WTC11 (cell line): ENCODE measurements around the gene F13B. TPM values are rescaled to one million over a fixed set of nuclear protein-coding genes. Genes with fewer than 3 reads are reported as not detected.
"Not testable (repeated sequence)": the region's sequence is repeated elsewhere in the genome, so short reads cannot be mapped to it uniquely, and the experiment has no call there.

Experiments
- ATAC-seq: fragments of 200-7000 bp; cut with Tn5 transposase; 2 replicates; pipeline ENCODE4 v1.10.0; 2021; ENCODE audit warnings: mild to moderate bottlenecking, moderate library complexity
- CTCF ChIA-PET: fragments of 300-600 bp; sonication (Branson Sonifier 250); formaldehyde crosslinking; loops from one replicate; lab custom pipeline; 2021; ENCODE audit warnings: antibody characterized with exemption; lab: Charles Lee
- POLR2A ChIA-PET: fragments of 350-600 bp; sonication (Branson Sonifier 250); formaldehyde crosslinking; loops from one replicate; lab custom pipeline; 2021; ENCODE audit warnings: antibody characterized with exemption; lab: Charles Lee
- DNase-seq: peaks from one replicate; pipeline ENCODE4 v3.0.0; 2021; ENCODE audit warnings: low spot score
- H3K27ac Mint-ChIP-seq: 2 replicates; pipeline ENCODE4 v1.8.0; 2021; ENCODE audit warnings: mixed read lengths
- H3K27me3 Mint-ChIP-seq: 2 replicates; pipeline ENCODE4 v1.8.0; 2021; ENCODE audit warnings: low read depth, mild to moderate bottlenecking, moderate library complexity, mixed read lengths
- H3K36me3 Mint-ChIP-seq: 2 replicates; pipeline ENCODE4 v1.8.0; 2021; ENCODE audit warnings: mixed read lengths
- H3K4me1 Mint-ChIP-seq: 2 replicates; pipeline ENCODE4 v1.8.0; 2022; ENCODE audit warnings: mixed read lengths
- H3K4me3 Mint-ChIP-seq: 2 replicates; pipeline ENCODE4 v1.8.0; 2021; ENCODE audit warnings: mild to moderate bottlenecking, moderate library complexity, mixed read lengths
- H3K9me3 Mint-ChIP-seq: 2 replicates; pipeline ENCODE4 v1.8.0; 2021; ENCODE audit warnings: mixed read lengths
- ATF1 ChIP-seq: sonication (generic); formaldehyde crosslinking; IDR thresholded peaks from 2 replicates; pipeline ENCODE4 v1.8.1; 2023; ENCODE audit warnings: mild to moderate bottlenecking, moderate library complexity, missing genetic modification reagents
- CREM ChIP-seq: sonication (generic); formaldehyde crosslinking; IDR thresholded peaks from 2 replicates; pipeline ENCODE4 v1.8.1; 2022; ENCODE audit warnings: mild to moderate bottlenecking, missing genetic modification reagents, moderate library complexity
- ELF4 ChIP-seq: sonication (generic); formaldehyde crosslinking; IDR thresholded peaks from 2 replicates; pipeline ENCODE4 v1.8.1; 2022; ENCODE audit warnings: low read depth, mild to moderate bottlenecking, moderate library complexity, missing genetic modification reagents
- EMX1 ChIP-seq: fragments of 250-450 bp; sonication (Bioruptor Pico); IDR thresholded peaks from 2 replicates; pipeline ENCODE4 v1.8.0; 2021; ENCODE audit warnings: mild to moderate bottlenecking
- ESRRA ChIP-seq: sonication (generic); formaldehyde crosslinking; IDR thresholded peaks from 2 replicates; pipeline ENCODE4 v1.8.1; 2022; ENCODE audit warnings: mild to moderate bottlenecking, missing genetic modification reagents, borderline replicate concordance
- FOXJ3 ChIP-seq: sonication (generic); formaldehyde crosslinking; IDR thresholded peaks from 2 replicates; pipeline ENCODE4 v1.9.0; 2021; ENCODE audit warnings: missing genetic modification reagents, mild to moderate bottlenecking, borderline replicate concordance
- GRHL2 ChIP-seq: fragments of 250-450 bp; sonication (Bioruptor Pico); IDR thresholded peaks from 2 replicates; pipeline ENCODE4 v1.8.0; 2022; ENCODE audit warnings: mild to moderate bottlenecking, moderate library complexity; ENCODE audit not compliant: insufficient replicate concordance, severe bottlenecking
- KAT7 ChIP-seq: sonication (generic); formaldehyde crosslinking; IDR thresholded peaks from 2 replicates; pipeline ENCODE4 v1.8.1; 2023; ENCODE audit warnings: missing genetic modification reagents, mild to moderate bottlenecking, borderline replicate concordance
- MYBL2 ChIP-seq: sonication (generic); formaldehyde crosslinking; IDR thresholded peaks from 2 replicates; pipeline ENCODE4 v1.8.1; 2023; ENCODE audit warnings: mild to moderate bottlenecking, moderate library complexity, missing genetic modification reagents
- NFATC4 ChIP-seq: fragments of 250-450 bp; sonication (Bioruptor Pico); IDR thresholded peaks from 2 replicates; pipeline ENCODE4 v1.9.0; 2021; ENCODE audit warnings: mild to moderate bottlenecking
- NFYB ChIP-seq: sonication (generic); formaldehyde crosslinking; conservative IDR thresholded peaks from 2 replicates; pipeline ENCODE4 v1.8.0; 2022; ENCODE audit warnings: low read depth, missing genetic modification reagents
- SMAD4 ChIP-seq: sonication (generic); formaldehyde crosslinking; IDR thresholded peaks from 2 replicates; pipeline ENCODE4 v1.8.0; 2022; ENCODE audit warnings: mild to moderate bottlenecking, missing genetic modification reagents
- TP53 ChIP-seq: sonication (generic); formaldehyde crosslinking; IDR thresholded peaks from 2 replicates; pipeline ENCODE4 v1.8.1; 2023; ENCODE audit warnings: mild to moderate bottlenecking, missing genetic modification reagents
- total RNA-seq: library from RNA; stranded (reverse); gene quantifications from 3 replicates; pipeline ENCODE4 v1.2.3, GENCODE V29; 2021
- TF ChIP-seq, protein P1 (sequence below): sonication (generic); formaldehyde crosslinking; IDR thresholded peaks from 2 replicates; pipeline ENCODE4 v1.8.1; 2023; ENCODE audit warnings: mild to moderate bottlenecking, missing genetic modification reagents, moderate library complexity
- TF ChIP-seq, protein P2 (sequence below): sonication (generic); formaldehyde crosslinking; IDR thresholded peaks from 2 replicates; pipeline ENCODE4 v1.8.1; 2023; ENCODE audit warnings: mild to moderate bottlenecking, missing genetic modification reagents
- TF ChIP-seq, protein P3 (sequence below): sonication (generic); formaldehyde crosslinking; IDR thresholded peaks from 2 replicates; pipeline ENCODE4 v1.8.0; 2022; ENCODE audit warnings: missing genetic modification reagents
- TF ChIP-seq, protein P4 (sequence below): fragments of 250-450 bp; sonication (Bioruptor Pico); IDR thresholded peaks from 2 replicates; pipeline ENCODE4 v1.9.0; 2021; ENCODE audit warnings: mild to moderate bottlenecking
- TF ChIP-seq, protein P5 (sequence below): sonication (generic); formaldehyde crosslinking; IDR thresholded peaks from 2 replicates; pipeline ENCODE4 v1.8.0; 2022; ENCODE audit warnings: mild to moderate bottlenecking, missing genetic modification reagents
- TF ChIP-seq, protein P6 (sequence below): sonication (generic); formaldehyde crosslinking; IDR thresholded peaks from 2 replicates; pipeline ENCODE4 v1.8.1; 2023; ENCODE audit warnings: mild to moderate bottlenecking, missing genetic modification reagents
- TF ChIP-seq, protein P7 (sequence below): sonication (generic); formaldehyde crosslinking; IDR thresholded peaks from 2 replicates; pipeline ENCODE4 v1.8.0; 2023; ENCODE audit warnings: missing genetic modification reagents, mild to moderate bottlenecking, borderline replicate concordance

Gene F13B
- total RNA-seq, 1 experiment from 2014 or later = not detected

DNA sequence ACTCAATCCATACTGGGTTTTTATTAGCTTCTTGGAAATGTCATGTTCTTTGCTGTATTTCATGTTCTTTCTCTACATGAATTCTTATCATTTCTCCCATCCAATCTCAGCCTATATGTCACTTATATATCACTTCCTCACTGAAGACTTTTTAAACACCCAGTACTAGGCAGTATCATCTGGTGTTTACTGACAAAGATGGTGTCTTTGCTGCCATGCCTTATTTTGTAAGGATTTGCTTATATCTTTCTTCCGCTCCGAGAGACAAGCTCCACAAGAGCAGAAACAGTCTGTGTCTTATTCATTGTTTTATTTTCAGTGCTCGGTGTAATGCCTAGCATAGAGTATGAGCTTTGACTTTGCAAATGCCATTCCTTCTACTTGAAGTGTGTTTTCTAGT, 30.2 kb downstream of the F13B start:
- H3K27me3 Mint-ChIP-seq = no peaks in the 10 kb centered on the region
- no peak for TF ChIP-seq SMAD4
- no peak for TF ChIP-seq GRHL2 (CRISPR knock-in tag)
- TF ChIP-seq, protein P1, sequence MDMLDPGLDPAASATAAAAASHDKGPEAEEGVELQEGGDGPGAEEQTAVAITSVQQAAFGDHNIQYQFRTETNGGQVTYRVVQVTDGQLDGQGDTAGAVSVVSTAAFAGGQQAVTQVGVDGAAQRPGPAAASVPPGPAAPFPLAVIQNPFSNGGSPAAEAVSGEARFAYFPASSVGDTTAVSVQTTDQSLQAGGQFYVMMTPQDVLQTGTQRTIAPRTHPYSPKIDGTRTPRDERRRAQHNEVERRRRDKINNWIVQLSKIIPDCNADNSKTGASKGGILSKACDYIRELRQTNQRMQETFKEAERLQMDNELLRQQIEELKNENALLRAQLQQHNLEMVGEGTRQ (CRISPR knock-in tag) = no peak
- no peak for TF ChIP-seq CREM (CRISPR knock-in tag)
- no peak for TF ChIP-seq ESRRA (CRISPR knock-in tag)
- TF ChIP-seq, protein P2, sequence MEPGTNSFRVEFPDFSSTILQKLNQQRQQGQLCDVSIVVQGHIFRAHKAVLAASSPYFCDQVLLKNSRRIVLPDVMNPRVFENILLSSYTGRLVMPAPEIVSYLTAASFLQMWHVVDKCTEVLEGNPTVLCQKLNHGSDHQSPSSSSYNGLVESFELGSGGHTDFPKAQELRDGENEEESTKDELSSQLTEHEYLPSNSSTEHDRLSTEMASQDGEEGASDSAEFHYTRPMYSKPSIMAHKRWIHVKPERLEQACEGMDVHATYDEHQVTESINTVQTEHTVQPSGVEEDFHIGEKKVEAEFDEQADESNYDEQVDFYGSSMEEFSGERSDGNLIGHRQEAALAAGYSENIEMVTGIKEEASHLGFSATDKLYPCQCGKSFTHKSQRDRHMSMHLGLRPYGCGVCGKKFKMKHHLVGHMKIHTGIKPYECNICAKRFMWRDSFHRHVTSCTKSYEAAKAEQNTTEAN = no peak
- no peak for TF ChIP-seq EMX1
- TF ChIP-seq, protein P3, sequence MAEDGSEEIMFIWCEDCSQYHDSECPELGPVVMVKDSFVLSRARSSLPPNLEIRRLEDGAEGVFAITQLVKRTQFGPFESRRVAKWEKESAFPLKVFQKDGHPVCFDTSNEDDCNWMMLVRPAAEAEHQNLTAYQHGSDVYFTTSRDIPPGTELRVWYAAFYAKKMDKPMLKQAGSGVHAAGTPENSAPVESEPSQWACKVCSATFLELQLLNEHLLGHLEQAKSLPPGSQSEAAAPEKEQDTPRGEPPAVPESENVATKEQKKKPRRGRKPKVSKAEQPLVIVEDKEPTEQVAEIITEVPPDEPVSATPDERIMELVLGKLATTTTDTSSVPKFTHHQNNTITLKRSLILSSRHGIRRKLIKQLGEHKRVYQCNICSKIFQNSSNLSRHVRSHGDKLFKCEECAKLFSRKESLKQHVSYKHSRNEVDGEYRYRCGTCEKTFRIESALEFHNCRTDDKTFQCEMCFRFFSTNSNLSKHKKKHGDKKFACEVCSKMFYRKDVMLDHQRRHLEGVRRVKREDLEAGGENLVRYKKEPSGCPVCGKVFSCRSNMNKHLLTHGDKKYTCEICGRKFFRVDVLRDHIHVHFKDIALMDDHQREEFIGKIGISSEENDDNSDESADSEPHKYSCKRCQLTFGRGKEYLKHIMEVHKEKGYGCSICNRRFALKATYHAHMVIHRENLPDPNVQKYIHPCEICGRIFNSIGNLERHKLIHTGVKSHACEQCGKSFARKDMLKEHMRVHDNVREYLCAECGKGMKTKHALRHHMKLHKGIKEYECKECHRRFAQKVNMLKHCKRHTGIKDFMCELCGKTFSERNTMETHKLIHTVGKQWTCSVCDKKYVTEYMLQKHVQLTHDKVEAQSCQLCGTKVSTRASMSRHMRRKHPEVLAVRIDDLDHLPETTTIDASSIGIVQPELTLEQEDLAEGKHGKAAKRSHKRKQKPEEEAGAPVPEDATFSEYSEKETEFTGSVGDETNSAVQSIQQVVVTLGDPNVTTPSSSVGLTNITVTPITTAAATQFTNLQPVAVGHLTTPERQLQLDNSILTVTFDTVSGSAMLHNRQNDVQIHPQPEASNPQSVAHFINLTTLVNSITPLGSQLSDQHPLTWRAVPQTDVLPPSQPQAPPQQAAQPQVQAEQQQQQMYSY (CRISPR knock-in tag) = no peak
- TF ChIP-seq TP53 (CRISPR knock-in tag) = no peak
- TF ChIP-seq MYBL2 (CRISPR knock-in tag) = no peak
- TF ChIP-seq ELF4 (CRISPR knock-in tag) = no peak
- TF ChIP-seq ATF1 (CRISPR knock-in tag) = no peak
- no peak for TF ChIP-seq NFYB
- TF ChIP-seq, protein P4, sequence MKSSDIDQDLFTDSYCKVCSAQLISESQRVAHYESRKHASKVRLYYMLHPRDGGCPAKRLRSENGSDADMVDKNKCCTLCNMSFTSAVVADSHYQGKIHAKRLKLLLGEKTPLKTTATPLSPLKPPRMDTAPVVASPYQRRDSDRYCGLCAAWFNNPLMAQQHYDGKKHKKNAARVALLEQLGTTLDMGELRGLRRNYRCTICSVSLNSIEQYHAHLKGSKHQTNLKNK (CRISPR knock-in tag) = no peak
- TF ChIP-seq, protein P5, sequence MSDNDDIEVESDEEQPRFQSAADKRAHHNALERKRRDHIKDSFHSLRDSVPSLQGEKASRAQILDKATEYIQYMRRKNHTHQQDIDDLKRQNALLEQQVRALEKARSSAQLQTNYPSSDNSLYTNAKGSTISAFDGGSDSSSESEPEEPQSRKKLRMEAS (CRISPR knock-in tag) = no peak
- TF ChIP-seq FOXJ3 (CRISPR knock-in tag) = no peak
- TF ChIP-seq, protein P6, sequence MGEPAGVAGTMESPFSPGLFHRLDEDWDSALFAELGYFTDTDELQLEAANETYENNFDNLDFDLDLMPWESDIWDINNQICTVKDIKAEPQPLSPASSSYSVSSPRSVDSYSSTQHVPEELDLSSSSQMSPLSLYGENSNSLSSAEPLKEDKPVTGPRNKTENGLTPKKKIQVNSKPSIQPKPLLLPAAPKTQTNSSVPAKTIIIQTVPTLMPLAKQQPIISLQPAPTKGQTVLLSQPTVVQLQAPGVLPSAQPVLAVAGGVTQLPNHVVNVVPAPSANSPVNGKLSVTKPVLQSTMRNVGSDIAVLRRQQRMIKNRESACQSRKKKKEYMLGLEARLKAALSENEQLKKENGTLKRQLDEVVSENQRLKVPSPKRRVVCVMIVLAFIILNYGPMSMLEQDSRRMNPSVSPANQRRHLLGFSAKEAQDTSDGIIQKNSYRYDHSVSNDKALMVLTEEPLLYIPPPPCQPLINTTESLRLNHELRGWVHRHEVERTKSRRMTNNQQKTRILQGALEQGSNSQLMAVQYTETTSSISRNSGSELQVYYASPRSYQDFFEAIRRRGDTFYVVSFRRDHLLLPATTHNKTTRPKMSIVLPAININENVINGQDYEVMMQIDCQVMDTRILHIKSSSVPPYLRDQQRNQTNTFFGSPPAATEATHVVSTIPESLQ = no peak
- no peak for TF ChIP-seq NFATC4
- TF ChIP-seq, protein P7, sequence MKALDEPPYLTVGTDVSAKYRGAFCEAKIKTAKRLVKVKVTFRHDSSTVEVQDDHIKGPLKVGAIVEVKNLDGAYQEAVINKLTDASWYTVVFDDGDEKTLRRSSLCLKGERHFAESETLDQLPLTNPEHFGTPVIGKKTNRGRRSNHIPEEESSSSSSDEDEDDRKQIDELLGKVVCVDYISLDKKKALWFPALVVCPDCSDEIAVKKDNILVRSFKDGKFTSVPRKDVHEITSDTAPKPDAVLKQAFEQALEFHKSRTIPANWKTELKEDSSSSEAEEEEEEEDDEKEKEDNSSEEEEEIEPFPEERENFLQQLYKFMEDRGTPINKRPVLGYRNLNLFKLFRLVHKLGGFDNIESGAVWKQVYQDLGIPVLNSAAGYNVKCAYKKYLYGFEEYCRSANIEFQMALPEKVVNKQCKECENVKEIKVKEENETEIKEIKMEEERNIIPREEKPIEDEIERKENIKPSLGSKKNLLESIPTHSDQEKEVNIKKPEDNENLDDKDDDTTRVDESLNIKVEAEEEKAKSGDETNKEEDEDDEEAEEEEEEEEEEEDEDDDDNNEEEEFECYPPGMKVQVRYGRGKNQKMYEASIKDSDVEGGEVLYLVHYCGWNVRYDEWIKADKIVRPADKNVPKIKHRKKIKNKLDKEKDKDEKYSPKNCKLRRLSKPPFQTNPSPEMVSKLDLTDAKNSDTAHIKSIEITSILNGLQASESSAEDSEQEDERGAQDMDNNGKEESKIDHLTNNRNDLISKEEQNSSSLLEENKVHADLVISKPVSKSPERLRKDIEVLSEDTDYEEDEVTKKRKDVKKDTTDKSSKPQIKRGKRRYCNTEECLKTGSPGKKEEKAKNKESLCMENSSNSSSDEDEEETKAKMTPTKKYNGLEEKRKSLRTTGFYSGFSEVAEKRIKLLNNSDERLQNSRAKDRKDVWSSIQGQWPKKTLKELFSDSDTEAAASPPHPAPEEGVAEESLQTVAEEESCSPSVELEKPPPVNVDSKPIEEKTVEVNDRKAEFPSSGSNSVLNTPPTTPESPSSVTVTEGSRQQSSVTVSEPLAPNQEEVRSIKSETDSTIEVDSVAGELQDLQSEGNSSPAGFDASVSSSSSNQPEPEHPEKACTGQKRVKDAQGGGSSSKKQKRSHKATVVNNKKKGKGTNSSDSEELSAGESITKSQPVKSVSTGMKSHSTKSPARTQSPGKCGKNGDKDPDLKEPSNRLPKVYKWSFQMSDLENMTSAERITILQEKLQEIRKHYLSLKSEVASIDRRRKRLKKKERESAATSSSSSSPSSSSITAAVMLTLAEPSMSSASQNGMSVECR (CRISPR knock-in tag) = no peak
- TF ChIP-seq KAT7 (CRISPR knock-in tag) = no peak
- ChIA-PET CTCF (no interaction called here), POLR2A (no interaction called here)
- H3K9me3 Mint-ChIP-seq = no peaks in the 10 kb centered on the region
- ATAC-seq = no peak
- no peak overlapping the region for H3K27ac Mint-ChIP-seq
- no peak overlapping the region for H3K4me3 Mint-ChIP-seq
- H3K4me1 Mint-ChIP-seq = no peaks in the 10 kb centered on the region
- DNase-seq = no peak
- H3K36me3 Mint-ChIP-seq = no peaks in the 10 kb centered on the region

DNA sequence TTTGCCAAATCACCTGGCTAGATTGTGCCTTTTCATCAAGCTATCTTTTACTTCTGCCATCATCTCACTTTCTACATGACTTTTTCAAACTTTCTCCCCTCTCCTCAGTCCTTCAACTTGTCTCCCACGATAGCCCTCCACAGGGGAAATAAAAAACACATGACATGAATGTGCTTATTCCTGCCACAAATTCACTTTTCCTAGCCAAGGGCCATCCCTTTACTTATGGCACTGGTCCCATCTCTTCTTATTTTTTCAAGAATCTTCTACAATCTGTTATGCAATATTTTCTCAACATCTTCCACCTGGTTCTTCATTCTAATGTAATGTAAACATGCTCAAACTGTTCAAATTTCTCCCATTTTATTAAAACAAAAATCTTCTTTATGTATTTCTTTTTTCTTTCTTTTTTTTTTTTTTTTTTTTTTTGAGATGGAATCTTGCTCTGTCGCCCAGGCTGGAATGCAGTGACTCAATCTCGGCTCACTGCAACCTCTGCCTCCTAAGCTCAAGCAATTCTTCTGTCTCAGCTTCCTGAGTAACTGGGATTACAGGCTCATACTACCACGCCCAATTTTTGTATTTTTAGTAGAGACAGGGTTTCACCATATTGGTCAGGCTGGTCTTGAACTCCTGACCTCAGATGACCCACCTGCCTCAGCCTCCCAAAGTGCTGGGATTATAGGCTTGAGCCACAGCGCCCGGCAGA, 32.3 kb downstream of the F13B start:
- POLR2A ChIA-PET = interaction anchor here (0.7 kb wide), 1 partner anchor 59 kb away, joined by 5 read pairs; no protein-coding TSS in a partner anchor
- H3K9me3 Mint-ChIP-seq, H3K36me3 Mint-ChIP-seq, ATAC-seq, CTCF ChIA-PET, DNase-seq, H3K27ac Mint-ChIP-seq, H3K4me3 Mint-ChIP-seq, H3K4me1 Mint-ChIP-seq, H3K27me3 Mint-ChIP-seq: not testable (repeated sequence)
